Lung (tissue), 12 donors: ENCODE results near the gene PLAAT4. TPM values are rescaled to one million over a fixed set of nuclear protein-coding genes. Genes with fewer than 3 reads are reported as not detected.

Experiments
- ATAC-seq: fragments of 200-7000 bp; cut with Tn5 transposase; one replicate; pipeline ENCODE4 v1.9.1; 2020; ENCODE audit warnings: moderate number of reproducible peaks; ENCODE audit not compliant: insufficient read depth, low FRiP score
- DNase-seq, 3 donors: peaks; one replicate each; pipeline ENCODE4 v3.0.0-alpha.2; 2013 to 2017
- H3K27ac ChIP-seq, 2 donors: one replicate each; pipeline ENCODE4 v1.5.1; 2013; ENCODE audit warnings: mild to moderate bottlenecking in 2 of 2, moderate library complexity in 2 of 2, control low read depth in 1 of 2, inconsistent platforms in 1 of 2, low read depth in 1 of 2, low read length in 1 of 2
- H3K27me3 ChIP-seq, 3 donors: one replicate each; pipeline ENCODE4 v1.5.1; 2013; ENCODE audit warnings: low read length in 2 of 3; ENCODE audit not compliant: control insufficient read depth in 3 of 3, insufficient read depth in 3 of 3
- H3K36me3 ChIP-seq, 4 donors: one replicate each; pipeline ENCODE4 v1.5.1; 2013; ENCODE audit warnings: low read length in 4 of 4, mild to moderate bottlenecking in 1 of 4, moderate library complexity in 1 of 4; ENCODE audit not compliant: control insufficient read depth in 4 of 4, insufficient read depth in 4 of 4
- H3K4me1 ChIP-seq, 5 donors: one replicate each; pipeline ENCODE4 v1.5.1; 2013; ENCODE audit warnings: low read length in 5 of 5, mild to moderate bottlenecking in 2 of 5, moderate library complexity in 1 of 5; ENCODE audit not compliant: control insufficient read depth in 5 of 5, insufficient read depth in 5 of 5
- H3K4me3 ChIP-seq: one replicate; pipeline ENCODE4 v1.5.1; 2013; ENCODE audit warnings: mild to moderate bottlenecking, control low read depth, moderate library complexity
- H3K9ac ChIP-seq, 2 donors: one replicate each; pipeline ENCODE4 v1.5.1; 2013; ENCODE audit warnings: low read length in 2 of 2, control low read depth in 1 of 2; ENCODE audit not compliant: insufficient read depth in 1 of 2
- H3K9me3 ChIP-seq, 4 donors: one replicate each; pipeline ENCODE4 v1.5.1; 2013; ENCODE audit warnings: low read length in 3 of 4, mild to moderate bottlenecking in 1 of 4, moderate library complexity in 1 of 4; ENCODE audit not compliant: control insufficient read depth in 4 of 4, insufficient read depth in 3 of 4
- CTCF ChIP-seq: IDR thresholded peaks from 2 replicates; pipeline ENCODE4 v1.5.1; 2012; ENCODE audit warnings: mild to moderate bottlenecking; ENCODE audit errors: control extremely low read depth, extremely low read depth
- WGBS, 2 donors: extraction: QIAGEN DNeasy Blood & Tissue Kit; methylation state at CpG; one replicate each; pipeline ENCODE4 v1.1.7; 2013; 5-methylcytosine and 5-hydroxymethylcytosine counted together
- polyA plus RNA-seq, 2 donors: library from polyadenylated mRNA; stranded (reverse); fragments of 200-250 nt; gene quantifications; one replicate each; pipeline ENCODE4 v1.2.1, GENCODE V29; 2013
- total RNA-seq, 2 donors: library from RNA; depleted of rRNA in 1 of 2; stranded (reverse); fragments of >200 nt in 1 of 2; gene quantifications; one replicate each; pipeline ENCODE4 v1.2.1, GENCODE V29; 2014 to 2021
- donor health status: control.
- donor health status: control.
- donor health status: Bipolar disorder and iron deficiency.
- donor health status: healthy.
- donor health status: DM: yes; HTN: yes; CAD: no.

The PLAAT4 gene
- total and polyA plus RNA-seq, 4 donors: 49.7 to 336 (median 148) TPM

- WGBS, 2 donors: 6 to 27% methylated on average over 1 of the region's 1 CpG
- Histone ChIP-seq H3K4me1 (no peaks in the 10 kb centered on the region), H3K27ac (no peak overlapping the region), H3K9ac (no peak overlapping the region), H3K27me3 (no peaks in the 10 kb centered on the region), H3K36me3 (no peaks in the 10 kb centered on the region), H3K9me3 (peaks cover 0 to 1% (median 0%) of the 10 kb centered on the region in 4 donors), H3K4me3 (no peak overlapping the region)
- ATAC-seq: no peak
- TF ChIP-seq CTCF: no peak
- DNase-seq: peak in 2 of 3 donors; percentile 7 to 14
Measured at GRCh38 chr11:63518548-63518947, 18.1 kb upstream of the PLAAT4 start.

DNA sequence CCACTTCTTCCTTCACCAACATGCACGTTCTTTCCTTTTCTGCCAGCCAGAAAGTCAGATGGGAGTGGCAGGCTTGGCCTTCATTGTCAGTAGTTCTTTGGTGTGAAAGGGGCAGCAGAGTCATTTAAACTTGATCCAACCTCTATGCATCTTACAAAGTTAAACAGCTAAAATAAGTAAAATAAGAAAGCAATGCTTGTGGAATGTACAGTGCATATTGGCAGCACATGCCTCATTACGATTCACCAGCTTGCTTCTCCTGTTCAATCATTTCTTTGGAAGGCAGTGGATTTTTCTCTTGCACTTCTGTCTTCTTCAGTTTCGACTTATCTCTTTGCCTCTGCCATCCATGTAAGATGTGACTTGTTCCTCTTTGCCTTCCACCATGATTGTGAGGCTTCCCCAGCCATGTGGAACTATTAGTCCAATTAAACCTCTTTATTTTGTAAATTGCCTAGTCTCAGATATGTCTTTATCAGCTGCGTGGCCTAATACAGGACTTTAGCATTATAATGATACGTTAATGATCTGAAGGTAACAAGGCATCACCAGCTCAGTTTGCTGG is 15.9 kb upstream of the PLAAT4 start:
- DNase-seq (no peak), ATAC-seq (no peak)
- Histone ChIP-seq H3K27ac (no peak overlapping the region), H3K9ac (no peak overlapping the region), H3K4me1 (no peaks in the 10 kb centered on the region), H3K4me3 (no peak overlapping the region), H3K9me3 (peaks cover 0 to 1% (median 0%) of the 10 kb centered on the region in 4 donors), H3K36me3 (no peaks in the 10 kb centered on the region), H3K27me3 (no peaks in the 10 kb centered on the region)
- TF ChIP-seq CTCF: no peak
- 90 to 97% methylated on average over 5 of the region's 5 CpGs for WGBS, 2 donors

- no peaks in the 10 kb centered on the region for H3K4me1 ChIP-seq
- H3K9me3 ChIP-seq: peaks cover 0 to 1% (median 0%) of the 10 kb centered on the region in 4 donors
- ATAC-seq (no peak), DNase-seq (no peak)
- no peaks in the 10 kb centered on the region for H3K36me3 ChIP-seq
- H3K4me3 ChIP-seq: no peak overlapping the region
- H3K9ac ChIP-seq: no peak overlapping the region
- H3K27me3 ChIP-seq: no peaks in the 10 kb centered on the region
- TF ChIP-seq CTCF: no peak
- no peak overlapping the region for H3K27ac ChIP-seq
- WGBS, 2 donors: 54 to 80% methylated on average over 2 of the region's 2 CpGs
Measured at GRCh38 chr11:63521896-63522295, 14.7 kb upstream of the PLAAT4 start.

GRCh38 chr11:63523151-63523550 is 13.5 kb upstream of the PLAAT4 start:
- no peak for ATAC-seq
- no peaks in the 10 kb centered on the region for H3K36me3 ChIP-seq
- no peaks in the 10 kb centered on the region for H3K27me3 ChIP-seq
- H3K4me3 ChIP-seq: no peak overlapping the region
- no peaks in the 10 kb centered on the region for H3K4me1 ChIP-seq
- 68 to 85% methylated on average over 7 of the region's 7 CpGs for WGBS, 2 donors
- H3K27ac ChIP-seq: no peak overlapping the region
- no peak for DNase-seq
- no peak for TF ChIP-seq CTCF
- H3K9me3 ChIP-seq: peaks cover 0 to 1% (median 0%) of the 10 kb centered on the region in 4 donors
- H3K9ac ChIP-seq: no peak overlapping the region
